DND-41 (cell line): Measurements from ENCODE around the gene STRC.
"Not testable (repeated sequence)": the region's sequence is repeated elsewhere in the genome, so short reads cannot be mapped to it uniquely, and the experiment has no call there.

ENCODE experiments used
- ATAC-seq: fragments of 200-7000 bp; cut with Tn5 transposase; 3 replicates; pipeline ENCODE4 v1.9.1; 2021; ENCODE audit warnings: low read depth; ENCODE audit not compliant: insufficient read depth
- DNase-seq: peaks from one replicate; pipeline ENCODE4 v3.0.0-alpha.2; 2020
- H2AFZ ChIP-seq: 2 replicates; pipeline ENCODE4 v1.6.0; 2012; ENCODE audit warnings: low read depth, low read length
- H3K27ac ChIP-seq: 2 replicates; pipeline ENCODE4 v1.5.1; 2012; ENCODE audit warnings: low read length, inconsistent platforms
- H3K27me3 ChIP-seq: fragments of 200-600 bp; sonication (generic); 2 replicates; pipeline ENCODE4 v1.6.0; 2012; ENCODE audit warnings: low read length, mild to moderate bottlenecking, inconsistent platforms; ENCODE audit not compliant: insufficient read depth, poor library complexity
- H3K36me3 ChIP-seq: 2 replicates; pipeline ENCODE4 v1.5.1; 2012; ENCODE audit warnings: low read length, inconsistent platforms; ENCODE audit not compliant: insufficient read depth
- H3K4me1 ChIP-seq: 2 replicates; pipeline ENCODE4 v1.5.1; 2012; ENCODE audit warnings: mild to moderate bottlenecking, low read length; ENCODE audit not compliant: insufficient read depth
- H3K4me2 ChIP-seq: 2 replicates; pipeline ENCODE4 v1.6.0; 2012; ENCODE audit warnings: mild to moderate bottlenecking, moderate library complexity, low read length, inconsistent platforms; ENCODE audit not compliant: insufficient read depth
- H3K4me3 ChIP-seq, 2 experiments: fragments of 200-600 bp in 1 of 2; shearing (Covaris generic) in 1 of 2; 2 replicates each; pipeline ENCODE4 v1.5.1; 2012 to 2016; ENCODE audit warnings: inconsistent platforms in 2 of 2, low read length in 2 of 2, mild to moderate bottlenecking in 2 of 2, low read depth in 1 of 2, moderate library complexity in 1 of 2
- H3K79me2 ChIP-seq: 2 replicates; pipeline ENCODE4 v1.6.0; 2012; ENCODE audit warnings: low read length, inconsistent platforms; ENCODE audit not compliant: insufficient read depth
- H3K9ac ChIP-seq: 2 replicates; pipeline ENCODE4 v1.6.0; 2012; ENCODE audit warnings: low read depth, mild to moderate bottlenecking, inconsistent platforms, low read length, moderate library complexity
- H3K9me3 ChIP-seq: 2 replicates; pipeline ENCODE4 v1.5.1; 2012; ENCODE audit warnings: low read length, moderate library complexity, mild to moderate bottlenecking, inconsistent platforms; ENCODE audit not compliant: insufficient read depth, severe bottlenecking
- H4K20me1 ChIP-seq: 2 replicates; pipeline ENCODE4 v1.6.0; 2012; ENCODE audit warnings: low read length; ENCODE audit not compliant: insufficient read depth

The STRC gene

DNA sequence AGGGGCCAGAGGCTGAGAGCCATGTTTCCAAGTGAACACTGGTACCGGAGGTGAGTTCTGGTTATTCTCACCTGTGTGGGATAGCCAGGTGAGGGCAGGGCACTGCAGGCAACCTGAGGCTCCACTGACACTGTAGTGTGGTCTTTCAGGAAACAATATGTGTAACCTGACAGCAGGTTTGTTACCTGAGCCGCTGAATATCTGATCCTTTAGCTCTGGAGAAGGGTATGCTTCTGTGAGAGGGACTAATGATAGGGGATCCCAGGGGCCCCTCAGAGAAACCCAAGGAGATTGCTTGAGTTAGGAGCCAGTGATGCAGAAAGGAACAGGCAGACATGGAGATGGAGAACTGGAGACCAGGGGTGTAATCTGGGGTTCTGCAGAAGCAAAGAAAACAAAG lies at the start of gene STRC:
Gene STRC (minus strand): TSS at position 101 of the 400 bp plus-strand sequence. CDS start 78 bp downstream, at position 23.
- H4K20me1 ChIP-seq, ATAC-seq, H3K4me2 ChIP-seq, H3K27me3 ChIP-seq, H3K9ac ChIP-seq, H3K4me1 ChIP-seq, H3K9me3 ChIP-seq, H3K4me3 ChIP-seq, DNase-seq, H3K36me3 ChIP-seq, H2AFZ ChIP-seq, H3K27ac ChIP-seq, H3K79me2 ChIP-seq: not testable (repeated sequence)

DNA sequence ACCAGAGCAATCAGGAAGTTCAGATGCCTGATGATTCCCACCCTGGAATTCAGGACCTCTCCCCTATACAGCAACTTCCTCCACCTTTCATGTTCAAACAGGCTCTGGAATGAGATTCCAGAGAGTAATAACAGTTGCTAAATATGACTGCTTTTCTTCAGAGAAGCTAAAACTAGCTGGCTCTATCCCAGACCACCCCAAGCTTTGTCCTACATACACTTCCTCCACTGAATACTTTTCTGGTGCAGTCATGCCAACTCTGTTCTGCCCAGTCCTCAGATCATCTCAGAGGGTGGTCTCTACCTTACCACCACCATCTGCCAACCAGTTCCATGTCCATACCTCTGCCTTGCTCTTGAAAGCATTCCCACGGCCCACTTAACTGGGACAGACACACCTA lies 47.6 kb upstream of the STRC start:
- not testable (repeated sequence) for H2AFZ ChIP-seq, H3K9ac ChIP-seq, ATAC-seq, H3K4me1 ChIP-seq, H3K9me3 ChIP-seq, H4K20me1 ChIP-seq, H3K27me3 ChIP-seq, H3K4me2 ChIP-seq, DNase-seq, H3K4me3 ChIP-seq, H3K79me2 ChIP-seq, H3K36me3 ChIP-seq, H3K27ac ChIP-seq

DNA sequence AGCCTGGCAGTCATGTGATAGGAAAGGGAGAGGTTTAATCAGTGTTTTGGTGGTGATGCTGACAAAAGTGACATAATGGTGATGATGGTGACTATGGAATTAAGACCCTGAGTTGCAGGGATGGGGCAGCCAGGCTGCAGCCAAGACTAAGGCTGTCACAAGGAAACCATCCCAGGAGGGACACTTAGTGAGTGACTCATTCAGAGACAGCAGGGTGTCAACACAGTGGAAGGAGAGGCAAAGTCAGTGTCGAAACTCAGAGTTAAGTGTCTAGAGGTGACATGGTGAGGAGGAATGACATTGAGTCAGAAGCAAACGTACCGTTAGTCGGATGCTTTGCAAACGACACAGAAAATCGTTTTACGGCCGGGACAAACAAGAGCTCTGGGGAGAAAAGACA lies 44.7 kb upstream of the STRC start:
- not testable (repeated sequence) for H3K27me3 ChIP-seq, H3K4me2 ChIP-seq, H3K79me2 ChIP-seq, H3K4me3 ChIP-seq, H4K20me1 ChIP-seq, ATAC-seq, H3K36me3 ChIP-seq, H3K9me3 ChIP-seq, H3K4me1 ChIP-seq, H3K27ac ChIP-seq, H3K9ac ChIP-seq, H2AFZ ChIP-seq, DNase-seq

DNA sequence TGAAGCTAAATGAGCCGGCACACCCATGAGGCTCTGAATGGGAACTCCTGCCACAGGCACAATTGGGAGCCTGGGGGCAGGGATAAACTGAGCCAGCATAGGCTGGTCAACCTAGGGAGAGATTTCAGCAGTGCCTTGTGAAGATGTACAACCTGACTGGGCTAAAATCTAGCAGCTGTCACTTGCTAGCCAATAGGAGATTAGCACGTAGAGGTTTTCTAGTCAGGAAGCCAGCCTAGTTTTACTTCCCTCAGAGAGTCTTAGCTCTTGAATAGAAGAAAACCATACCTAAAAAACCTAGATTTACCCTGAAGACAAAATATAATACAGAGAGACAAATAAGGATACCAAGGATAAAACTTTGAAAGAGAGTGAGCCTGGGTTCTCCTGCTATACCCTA lies 43.7 kb upstream of the STRC start:
- H4K20me1 ChIP-seq, H2AFZ ChIP-seq, H3K27ac ChIP-seq, H3K36me3 ChIP-seq, H3K79me2 ChIP-seq, ATAC-seq, H3K27me3 ChIP-seq, H3K9me3 ChIP-seq, H3K4me3 ChIP-seq, H3K4me2 ChIP-seq, H3K9ac ChIP-seq, DNase-seq, H3K4me1 ChIP-seq: not testable (repeated sequence)

DNA sequence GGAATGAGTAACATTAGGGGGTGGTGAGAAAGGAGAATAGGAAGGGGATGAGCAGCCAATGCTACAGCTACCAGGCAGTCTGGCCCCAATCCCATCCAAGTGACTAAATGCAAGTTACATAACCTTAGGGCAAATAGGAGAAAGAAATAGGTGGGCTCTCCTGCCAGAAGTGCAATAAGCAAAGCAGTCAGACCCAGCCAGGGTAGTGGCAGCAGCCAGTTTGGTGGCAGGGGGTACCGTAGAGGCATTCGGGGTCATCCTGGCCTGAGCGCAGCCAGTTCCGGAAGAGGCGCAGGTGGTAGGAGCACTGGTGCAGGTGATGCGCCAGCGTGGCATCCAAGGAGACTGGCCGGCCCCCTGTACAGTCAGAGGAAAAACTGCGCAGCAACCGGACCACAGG lies 41.1 kb upstream of the STRC start:
- not testable (repeated sequence) for H3K9me3 ChIP-seq, ATAC-seq, H3K36me3 ChIP-seq, H4K20me1 ChIP-seq, DNase-seq, H3K27me3 ChIP-seq, H3K79me2 ChIP-seq, H3K4me1 ChIP-seq, H3K9ac ChIP-seq, H3K4me3 ChIP-seq, H2AFZ ChIP-seq, H3K4me2 ChIP-seq, H3K27ac ChIP-seq

DNA sequence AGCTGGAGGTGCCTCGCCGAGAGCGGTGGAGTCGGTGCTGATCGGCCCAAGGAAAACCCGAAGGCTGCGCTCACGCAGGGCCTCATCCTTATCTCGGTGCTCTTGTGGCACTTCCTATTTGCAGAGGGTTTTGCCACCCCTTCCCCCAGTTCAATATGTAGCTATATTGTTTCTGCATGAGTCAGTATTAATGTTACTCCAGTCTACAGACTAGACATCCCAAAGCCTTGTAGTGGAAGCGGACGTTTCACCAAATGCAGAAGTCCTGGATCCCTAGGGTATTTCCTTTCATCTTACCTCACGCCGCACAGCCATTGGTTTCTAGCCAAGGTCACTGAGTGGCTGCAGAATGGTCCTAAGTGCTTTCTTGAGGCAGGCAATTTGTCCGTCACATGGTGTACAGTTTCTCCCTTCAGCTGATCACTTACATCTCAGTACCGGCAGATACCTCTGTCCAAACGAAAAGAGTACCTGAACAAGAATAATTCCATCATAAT lies 30.9 kb upstream of the STRC start:
- not testable (repeated sequence) for ATAC-seq, H3K4me2 ChIP-seq, H3K4me1 ChIP-seq, H3K9me3 ChIP-seq, H3K79me2 ChIP-seq, H3K36me3 ChIP-seq, H3K27me3 ChIP-seq, H3K9ac ChIP-seq, H3K27ac ChIP-seq, H4K20me1 ChIP-seq, H3K4me3 ChIP-seq, H2AFZ ChIP-seq, DNase-seq
